HG03575 (cell line): ENCODE data around the gene HYAL3.
A peak's percentile ranks its signal among the peaks of the same experiment; 100 is the strongest.
"Not testable (repeated sequence)": the region's sequence is repeated elsewhere in the genome, so short reads cannot be mapped to it uniquely, and the experiment has no call there.

Experiments
- ATAC-seq: cut with Tn5 transposase; IDR thresholded peaks from one replicate; pipeline ENCODE4 v1.9.1; 2021; ENCODE audit not compliant: unreplicated experiment, insufficient number of reproducible peaks, low FRiP score; ENCODE audit errors: extremely low read depth

HYAL3 gene

DNA sequence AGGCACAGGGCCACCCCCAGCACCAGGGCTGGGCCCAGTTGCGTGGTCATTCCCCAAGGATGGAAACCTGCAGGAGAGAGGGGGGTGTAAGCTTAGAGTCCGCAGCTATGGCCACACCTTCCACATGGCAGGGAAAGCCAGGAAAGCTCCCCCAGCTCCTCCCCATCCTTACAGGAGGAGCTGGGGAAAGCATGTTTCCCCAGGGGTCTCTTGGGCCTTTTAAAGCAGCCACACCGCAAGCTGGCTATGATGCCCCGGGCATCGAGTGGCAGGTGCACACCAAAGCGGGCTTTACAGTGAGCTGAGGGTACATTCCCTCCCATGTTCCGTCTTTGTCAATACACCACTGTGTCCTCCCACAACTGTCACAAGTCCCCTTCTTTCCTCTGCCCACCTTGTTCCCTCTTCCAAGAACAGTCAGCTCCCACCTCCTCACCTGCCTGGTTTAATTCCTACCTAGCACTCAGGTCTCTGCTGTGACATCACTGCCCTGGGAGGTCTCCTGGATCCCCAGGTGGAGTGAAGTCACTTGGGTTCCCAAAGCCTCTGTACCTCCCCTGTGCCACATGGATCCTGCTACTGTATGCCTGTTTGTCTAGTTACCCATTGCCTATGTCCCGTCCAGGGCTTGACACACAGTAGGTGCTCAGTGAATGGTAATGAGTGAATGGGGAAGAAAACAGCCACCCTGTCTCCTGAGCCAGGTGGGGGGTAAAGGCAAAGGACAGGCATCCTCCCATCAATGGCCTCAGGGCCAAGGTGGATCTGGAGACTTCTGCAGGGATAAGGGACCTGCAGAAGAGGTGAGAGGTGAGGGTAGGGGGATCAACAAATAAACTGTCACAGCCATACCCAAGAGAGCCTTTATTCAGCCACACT, 3.4 kb downstream of the HYAL3 start:
- ATAC-seq = no peak

DNA sequence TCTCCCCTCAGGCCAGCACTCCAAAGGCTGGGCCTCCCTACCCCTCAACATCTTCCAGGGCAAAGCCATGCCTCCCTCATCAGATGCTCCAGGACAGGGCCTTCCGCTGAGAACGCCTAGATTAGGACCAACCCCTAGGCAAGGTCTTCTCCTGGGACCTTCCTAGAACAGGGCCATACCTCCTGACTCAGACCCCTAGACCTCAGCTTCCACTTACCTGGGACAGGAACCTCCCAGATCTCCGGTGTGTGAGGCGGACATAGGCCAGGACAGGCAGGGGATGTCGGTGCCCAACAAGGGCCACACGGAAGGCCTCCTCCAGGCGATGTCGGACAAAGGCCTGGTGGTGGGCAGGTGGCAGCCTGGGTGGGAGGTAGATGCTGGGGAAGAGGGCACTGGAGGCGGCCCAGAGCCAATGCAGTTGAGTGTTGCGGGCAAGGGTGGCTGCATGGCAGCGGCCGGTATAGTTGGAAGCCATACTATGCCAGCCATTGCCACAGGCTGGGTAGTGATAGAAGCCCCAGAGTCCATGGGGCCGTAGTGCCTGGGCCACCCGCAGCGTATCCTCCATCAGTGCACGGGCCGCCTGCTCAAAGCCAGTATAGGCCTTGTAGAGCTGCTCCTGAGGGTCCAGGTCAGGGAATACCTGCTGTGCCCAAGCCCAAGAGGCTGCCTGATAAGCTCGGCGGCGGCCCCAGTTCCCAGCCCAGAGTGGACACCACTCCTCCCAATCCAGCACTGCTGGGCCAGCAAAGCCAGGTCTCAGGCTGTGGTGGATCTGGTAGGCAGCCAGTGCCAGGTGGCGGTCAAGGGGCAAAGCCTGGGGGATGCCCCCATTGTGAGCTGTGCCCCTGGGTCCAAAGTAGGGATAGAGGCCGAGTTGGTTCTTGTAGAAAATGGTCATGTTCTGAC, 4.5 kb downstream of the HYAL3 start:
- no peak for ATAC-seq

GRCh38 chr3:50294089-50294488, 5.1 kb downstream of the HYAL3 start:
- no peak for ATAC-seq

DNA sequence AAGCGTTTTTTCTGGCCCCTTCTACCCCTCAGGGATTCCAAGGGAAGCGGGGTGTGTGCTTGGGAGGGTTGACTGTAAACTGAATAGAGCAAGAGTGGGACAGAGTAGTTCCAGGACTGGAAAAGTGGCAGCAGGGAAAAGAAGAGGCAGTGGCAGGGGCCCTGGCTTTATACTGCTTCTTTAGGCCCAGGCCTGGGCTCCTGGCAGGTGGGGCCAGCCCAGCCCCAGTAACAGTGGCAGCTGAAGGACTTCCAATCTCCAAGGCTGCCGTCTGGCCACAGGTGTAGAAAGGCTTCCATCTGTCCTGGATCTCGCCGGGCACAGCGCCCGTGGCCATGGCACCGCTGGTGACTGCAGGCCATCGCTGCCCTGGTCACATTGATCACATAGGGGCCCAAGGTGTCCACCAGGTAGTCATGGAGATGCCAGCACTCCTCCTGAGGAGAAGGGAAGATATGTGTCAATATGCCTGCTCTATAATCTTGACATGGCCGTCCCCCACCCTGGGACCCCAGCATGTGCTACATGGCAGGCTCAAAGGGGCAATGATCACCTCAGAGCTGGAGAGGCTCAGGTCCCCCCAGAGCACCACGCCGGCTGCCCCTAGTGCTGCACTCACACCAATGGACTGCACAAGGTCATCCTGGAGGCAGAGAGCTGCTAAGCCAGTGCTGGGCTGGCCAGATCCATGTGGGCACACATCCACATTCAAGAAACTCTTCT, 6.0 kb downstream of the HYAL3 start:
- no peak for ATAC-seq

DNA sequence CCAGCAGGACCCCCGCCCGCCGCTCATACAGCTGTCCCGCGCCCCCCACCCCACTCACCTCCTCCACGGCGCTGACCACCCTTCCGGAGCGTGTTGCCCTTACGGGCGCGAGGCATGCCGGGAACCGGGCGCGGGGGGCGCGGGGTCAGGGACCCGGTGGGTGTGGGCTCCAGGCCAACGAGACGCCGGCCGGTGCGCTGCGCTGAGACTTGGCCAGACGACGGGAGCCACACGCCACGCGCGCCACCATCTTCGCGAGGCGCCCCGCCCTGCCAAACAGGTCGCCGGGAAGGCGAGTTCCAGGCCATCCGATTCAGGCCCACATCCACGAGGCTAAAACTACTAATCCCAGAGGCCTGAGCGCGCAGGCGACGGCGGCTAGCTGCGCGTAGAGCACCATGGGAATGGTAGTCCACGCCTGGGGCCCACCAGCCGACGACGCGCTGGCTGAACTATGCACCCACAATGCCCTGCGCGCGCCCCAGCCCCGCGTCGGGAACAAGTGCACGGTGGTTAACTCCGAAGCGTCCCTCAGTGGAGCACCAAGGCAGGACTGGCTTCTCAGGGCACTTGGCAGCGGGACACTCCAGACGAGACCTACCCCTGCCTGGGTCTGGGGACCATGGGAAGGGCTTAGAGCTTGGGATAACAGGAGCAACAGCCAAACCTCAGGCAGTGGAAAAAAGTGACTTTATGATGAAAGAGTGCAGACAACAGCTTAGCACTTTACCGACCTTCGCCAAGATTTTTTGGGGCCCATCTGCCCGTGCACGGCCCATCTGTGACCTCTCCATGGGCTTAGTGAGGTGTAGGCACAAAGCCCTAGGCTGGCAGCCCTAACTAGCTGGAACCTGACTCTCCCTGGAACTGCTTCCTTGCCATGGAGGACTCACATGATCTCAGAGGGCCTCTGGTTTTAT, 6.8 kb downstream of the HYAL3 start, which contains the start of gene IFRD2:
TSS of gene IFRD2 (minus strand) at position 271 of the 920 bp plus-strand sequence. CDS start at position 116, 155 bp downstream.
- ATAC-seq = peak; percentile 58

DNA sequence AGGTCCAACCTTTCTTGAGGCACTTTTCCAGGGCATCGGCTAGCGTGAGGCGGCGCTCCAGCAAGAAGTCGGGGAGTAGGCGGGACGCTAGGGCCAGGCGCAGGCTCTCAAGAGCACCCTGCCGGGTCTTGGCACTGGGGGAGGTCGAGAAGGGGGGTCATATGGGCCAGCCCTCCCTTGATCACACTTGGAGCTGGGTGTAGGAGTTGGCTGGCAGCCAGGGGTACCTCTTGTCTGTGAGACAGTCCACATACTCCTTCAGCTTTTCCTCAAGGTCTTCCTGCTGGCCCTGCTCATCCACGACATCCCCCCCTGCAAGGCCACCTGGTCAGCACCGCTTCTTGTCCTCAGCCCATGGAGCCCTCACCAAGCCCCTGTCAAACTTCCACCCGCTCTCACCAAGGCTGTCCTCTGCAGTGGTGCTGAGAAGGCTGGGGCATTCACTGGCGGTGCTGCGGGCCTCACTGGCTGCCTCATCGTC, 9.0 kb downstream of the HYAL3 start:
- no peak for ATAC-seq

GRCh38 chr3:50289130-50289529, 10.1 kb downstream of the HYAL3 start:
- no peak for ATAC-seq

DNA sequence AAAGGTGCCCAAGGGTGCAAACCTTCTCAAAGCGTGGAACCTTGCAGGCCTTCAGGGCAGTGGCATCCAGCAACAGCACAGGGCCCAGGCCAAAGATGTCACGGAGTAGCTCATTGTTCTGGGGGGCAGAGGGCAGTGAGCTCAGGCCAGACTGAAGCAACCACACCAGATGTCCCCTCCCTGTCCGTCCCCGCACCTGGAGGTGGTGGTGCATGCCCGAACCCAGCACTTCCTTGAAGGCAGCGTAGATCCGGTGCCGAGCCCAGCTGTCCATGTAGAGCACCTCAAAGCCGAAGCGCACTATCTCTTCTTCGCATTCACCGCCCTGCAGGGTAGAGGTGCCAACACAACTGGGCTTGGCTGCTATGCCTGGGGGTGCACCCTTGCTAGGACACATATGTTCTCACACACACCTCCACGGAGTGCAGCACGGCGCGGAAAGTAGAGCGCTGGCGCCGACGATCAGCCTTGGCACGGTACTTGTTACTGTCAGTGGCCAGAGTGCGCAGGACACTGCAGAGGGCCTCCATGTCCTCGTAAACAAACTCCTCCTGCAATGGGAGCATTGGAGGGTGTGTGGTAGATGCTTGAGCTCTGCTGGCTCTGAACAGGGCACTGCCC, 10.7 kb downstream of the HYAL3 start:
- ATAC-seq = no peak

DNA sequence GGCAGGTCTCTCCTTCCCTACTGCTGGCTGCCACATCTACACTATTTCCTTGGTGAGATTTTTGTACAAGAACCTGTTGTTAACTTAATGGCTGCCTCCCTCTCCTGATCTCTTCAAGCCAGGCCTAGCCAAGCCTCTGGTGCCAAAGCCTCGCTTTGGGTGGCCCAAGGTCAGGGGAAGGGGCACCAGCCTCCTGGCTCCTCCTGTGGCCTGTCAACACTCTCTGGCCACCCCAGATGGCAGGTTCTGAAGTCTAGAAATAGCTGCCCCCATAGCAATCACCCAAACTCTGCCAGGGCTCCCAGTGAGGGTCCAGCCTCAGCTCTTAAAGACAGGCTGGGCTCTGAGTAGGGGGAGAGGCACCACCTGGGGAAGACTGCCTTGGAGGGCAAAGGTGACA, 11.9 kb downstream of the HYAL3 start:
- no peak for ATAC-seq

GRCh38 chr3:50286322-50287227, 12.6 kb downstream of the HYAL3 start:
- no peak for ATAC-seq

DNA sequence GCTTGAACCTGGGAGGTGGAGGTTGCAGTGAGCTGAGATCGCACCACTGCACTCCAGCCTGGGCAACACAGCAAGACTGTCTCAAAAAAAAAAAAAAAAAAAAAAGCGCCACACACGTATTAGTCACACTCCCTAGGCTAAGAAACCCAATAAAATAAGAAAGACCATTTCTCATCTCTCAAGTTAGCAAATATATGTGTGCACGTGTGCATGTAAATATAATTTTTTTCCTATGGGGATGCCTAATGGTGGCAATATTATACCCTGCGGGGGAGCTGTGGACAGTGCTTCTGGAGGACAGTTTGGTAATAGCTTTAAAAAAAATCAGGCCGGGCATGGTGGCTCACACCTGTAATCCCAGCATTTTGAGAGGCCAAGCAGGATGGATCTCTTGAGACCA, 15.1 kb downstream of the HYAL3 start:
- not testable (repeated sequence) for ATAC-seq

- ATAC-seq = no peak
Observed at GRCh38 chr3:50279255-50280016, 19.8 kb downstream of the HYAL3 start.

DNA sequence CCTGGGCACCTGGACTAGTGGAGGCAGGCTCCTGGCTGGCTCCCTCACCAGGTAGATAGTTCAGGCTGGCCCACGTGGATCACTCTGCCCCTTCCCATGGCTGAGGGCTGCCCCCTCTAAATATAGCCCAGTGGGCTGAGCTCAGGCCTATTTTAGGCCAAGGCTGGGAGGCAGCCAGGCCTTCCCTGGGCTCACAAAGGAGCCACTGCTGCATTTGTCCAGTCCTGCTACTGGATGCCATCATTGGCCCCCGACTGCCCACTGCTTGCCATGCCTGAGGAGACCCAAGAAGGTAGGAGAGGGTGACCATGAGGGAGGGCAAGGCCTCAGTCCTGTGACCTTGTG, 20.4 kb downstream of the HYAL3 start, which contains the start of gene LSMEM2:
TSS of gene LSMEM2 (plus strand) at position 208 of the 345 bp plus-strand sequence. CDS start at position 235, 27 bp downstream.
- ATAC-seq = no peak

- ATAC-seq = no peak
Observed at GRCh38 chr3:50278123-50278879, 20.9 kb downstream of the HYAL3 start.

DNA sequence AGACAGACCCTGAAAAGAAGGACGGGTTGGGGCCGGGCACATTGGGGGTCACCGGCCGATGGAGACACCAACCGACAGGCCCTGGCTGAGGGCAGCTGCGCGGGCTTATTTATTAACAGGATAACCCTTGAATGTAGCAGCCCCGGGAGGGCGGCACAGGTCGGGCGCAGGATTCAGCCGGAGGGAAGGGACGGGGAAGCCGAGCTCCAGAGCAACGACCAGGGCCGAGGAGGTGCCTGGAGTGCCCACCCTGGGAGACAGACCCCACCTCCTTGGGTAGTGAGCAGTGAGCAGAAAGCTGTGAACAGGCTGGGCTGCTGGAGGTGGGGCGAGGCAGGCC, 22.5 kb downstream of the HYAL3 start:
- ATAC-seq = no peak
